Fibroblast of the aortic adventitia (primary cell): ENCODE measurements around the gene FAM43A. TPM values are rescaled to one million over a fixed set of nuclear protein-coding genes. Genes with fewer than 3 reads are reported as not detected.

Source experiments
- DNase-seq: peaks from one replicate; pipeline ENCODE4 v3.0.0-alpha.2; 2010; ENCODE audit warnings: low read depth
- H3K4me3 ChIP-seq: 2 replicates; pipeline ENCODE4 v1.5.1; 2011; ENCODE audit warnings: low read depth, mild to moderate bottlenecking, control low read depth, low read length, moderate library complexity
- CTCF ChIP-seq: IDR thresholded peaks from 2 replicates; pipeline ENCODE4 v1.5.1; 2011; ENCODE audit warnings: mild to moderate bottlenecking, low read length, control low read depth, inconsistent platforms; ENCODE audit not compliant: insufficient read depth
- total RNA-seq: library from RNA; depleted of rRNA; stranded (reverse); fragments of >200 nt; gene quantifications from 2 replicates; pipeline ENCODE4 v1.2.3, GENCODE V29; 2012; ENCODE audit warnings: low replicate concordance

Gene FAM43A
- total RNA-seq, 1 donor: 12.7 TPM

- TF ChIP-seq CTCF: no peak
- DNase-seq: no peak
- no peak overlapping the region for H3K4me3 ChIP-seq
Measured at GRCh38 chr3:194714564-194714963, 28.9 kb downstream of the FAM43A start.

- DNase-seq: no peak
- no peak overlapping the region for H3K4me3 ChIP-seq
- TF ChIP-seq CTCF: no peak
Measured at GRCh38 chr3:194715022-194715800, 29.5 kb downstream of the FAM43A start.

GRCh38 chr3:194718079-194718478 is 32.4 kb downstream of the FAM43A start:
- no peak for TF ChIP-seq CTCF
- no peak overlapping the region for H3K4me3 ChIP-seq
- no peak for DNase-seq

GRCh38 chr3:194720048-194720447 is 34.4 kb downstream of the FAM43A start:
- no peak overlapping the region for H3K4me3 ChIP-seq
- no peak for DNase-seq
- TF ChIP-seq CTCF: no peak

- no peak for DNase-seq
- no peak overlapping the region for H3K4me3 ChIP-seq
- TF ChIP-seq CTCF: no peak
Measured at GRCh38 chr3:194723846-194724618, 38.3 kb downstream of the FAM43A start.

- TF ChIP-seq CTCF: no peak
- no peak overlapping the region for H3K4me3 ChIP-seq
- no peak for DNase-seq
Measured at GRCh38 chr3:194725346-194725745, 39.7 kb downstream of the FAM43A start.
